GM10266 (cell line): ENCODE measurements around the gene KIFC3.
A peak's percentile ranks its signal among the peaks of the same experiment; 100 is the strongest.

Source experiments
- DNase-seq: peaks from one replicate; pipeline ENCODE4 v3.0.0; 2012; ENCODE audit errors: extremely low spot score
- TF ChIP-seq, protein P1 (sequence below): IDR thresholded peaks from 2 replicates; pipeline ENCODE4 v1.5.1; 2012; ENCODE audit warnings: mild to moderate bottlenecking, low read depth; ENCODE audit not compliant: control insufficient read depth, insufficient read depth; ENCODE audit errors: missing control alignments

KIFC3 gene

DNA sequence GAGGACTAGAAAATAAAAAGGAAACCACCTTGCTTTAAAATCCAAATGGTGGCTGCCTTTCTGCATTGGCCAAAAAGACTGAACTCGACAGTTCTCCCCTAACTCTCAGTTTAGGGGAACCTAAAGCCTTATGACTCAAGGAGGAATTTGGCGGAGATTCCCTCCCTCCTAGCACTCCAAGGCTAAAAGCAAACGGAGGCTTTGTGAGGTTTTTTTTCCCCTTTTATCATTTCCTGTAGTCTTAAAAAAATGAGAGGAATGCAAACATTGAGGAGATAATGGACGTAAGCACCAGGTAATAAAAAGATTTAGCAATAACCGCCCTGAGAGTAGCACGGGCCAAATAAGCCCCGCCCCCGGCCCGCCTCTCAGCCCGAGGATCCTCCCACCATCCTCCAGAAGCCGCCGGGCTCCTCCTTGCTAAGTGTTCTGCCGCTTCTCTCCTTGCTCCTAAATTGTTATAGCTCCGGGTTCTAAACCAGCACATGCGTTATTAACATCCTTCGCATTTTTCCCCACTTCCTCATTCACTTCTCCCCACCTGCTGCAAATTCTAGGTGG lies 5.8 kb upstream of the KIFC3 start:
- TF ChIP-seq, protein P1, sequence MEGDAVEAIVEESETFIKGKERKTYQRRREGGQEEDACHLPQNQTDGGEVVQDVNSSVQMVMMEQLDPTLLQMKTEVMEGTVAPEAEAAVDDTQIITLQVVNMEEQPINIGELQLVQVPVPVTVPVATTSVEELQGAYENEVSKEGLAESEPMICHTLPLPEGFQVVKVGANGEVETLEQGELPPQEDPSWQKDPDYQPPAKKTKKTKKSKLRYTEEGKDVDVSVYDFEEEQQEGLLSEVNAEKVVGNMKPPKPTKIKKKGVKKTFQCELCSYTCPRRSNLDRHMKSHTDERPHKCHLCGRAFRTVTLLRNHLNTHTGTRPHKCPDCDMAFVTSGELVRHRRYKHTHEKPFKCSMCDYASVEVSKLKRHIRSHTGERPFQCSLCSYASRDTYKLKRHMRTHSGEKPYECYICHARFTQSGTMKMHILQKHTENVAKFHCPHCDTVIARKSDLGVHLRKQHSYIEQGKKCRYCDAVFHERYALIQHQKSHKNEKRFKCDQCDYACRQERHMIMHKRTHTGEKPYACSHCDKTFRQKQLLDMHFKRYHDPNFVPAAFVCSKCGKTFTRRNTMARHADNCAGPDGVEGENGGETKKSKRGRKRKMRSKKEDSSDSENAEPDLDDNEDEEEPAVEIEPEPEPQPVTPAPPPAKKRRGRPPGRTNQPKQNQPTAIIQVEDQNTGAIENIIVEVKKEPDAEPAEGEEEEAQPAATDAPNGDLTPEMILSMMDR = no peak
- peak; percentile 80 for DNase-seq

GRCh38 chr16:57807252-57807967 lies 5.1 kb upstream of the KIFC3 start:
- TF ChIP-seq, protein P1 = no peak
- no peak for DNase-seq

DNA sequence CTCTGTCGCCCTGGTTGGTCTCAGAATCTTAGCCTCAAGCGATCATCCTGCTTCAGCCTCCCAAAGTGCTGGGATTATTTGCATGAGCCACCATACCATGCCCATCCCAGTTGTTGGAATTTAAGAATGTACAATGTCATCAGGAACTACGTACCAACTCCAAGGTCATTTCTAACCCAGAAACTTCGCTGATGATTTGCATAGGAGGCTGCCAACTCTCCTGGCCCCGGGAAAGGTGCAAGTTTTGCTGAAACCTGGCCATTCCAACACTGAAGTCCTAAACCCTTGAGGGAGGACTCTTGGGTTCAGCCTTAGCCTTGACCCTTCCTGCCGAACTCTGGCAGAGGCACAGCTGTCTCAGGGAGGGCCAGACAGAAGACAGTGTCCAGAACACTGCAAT lies 2.9 kb upstream of the KIFC3 start:
- DNase-seq = no peak
- TF ChIP-seq, protein P1 = no peak

- no peak for DNase-seq
- TF ChIP-seq, protein P1 = no peak
These were observed 2.0 kb upstream of the KIFC3 start for GRCh38 chr16:57804111-57804837.

DNA sequence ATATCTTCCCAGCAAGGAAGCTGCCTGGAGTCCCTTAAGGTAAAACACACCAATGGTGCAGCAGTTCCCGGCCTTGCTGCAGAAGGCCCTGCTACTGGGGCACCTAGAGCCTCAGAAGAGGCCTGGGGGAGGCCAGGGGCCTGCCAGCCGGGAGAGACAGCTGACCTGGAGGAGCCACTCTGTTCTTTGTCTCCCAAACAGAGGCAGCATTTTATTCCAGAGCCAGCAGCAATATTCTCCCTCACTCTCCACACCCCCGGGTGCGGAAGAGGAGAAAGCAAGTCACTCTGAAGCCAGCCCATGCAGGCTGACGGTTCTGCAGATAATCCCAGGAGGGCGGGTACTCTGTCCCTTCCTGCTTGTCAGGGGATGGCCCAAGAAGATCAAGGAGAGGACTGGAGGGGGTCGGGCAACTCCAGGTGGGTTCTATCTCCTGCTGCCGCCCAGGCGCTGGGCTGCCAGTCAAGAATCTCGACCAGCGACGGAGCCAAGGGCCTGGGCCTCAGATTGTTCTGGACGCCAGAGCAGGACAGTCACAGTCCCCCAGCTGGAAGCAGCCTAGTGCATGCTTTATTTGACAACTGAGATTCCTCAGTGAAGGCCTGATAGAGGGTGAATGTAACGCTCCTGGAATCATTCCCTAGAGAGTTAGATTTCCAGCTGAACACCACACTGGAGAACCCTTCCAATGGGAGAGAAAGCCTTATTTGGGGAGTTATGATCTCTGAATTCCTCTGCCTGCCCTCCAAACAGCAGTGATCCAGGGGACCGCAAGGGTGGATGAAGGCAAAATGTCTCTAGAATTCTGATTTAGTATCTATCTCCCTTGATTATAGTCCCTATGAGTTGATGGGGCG lies 1.1 kb upstream of the KIFC3 start:
- DNase-seq = no peak
- TF ChIP-seq, protein P1 = no peak

- TF ChIP-seq, protein P1 = no peak
- no peak for DNase-seq
These were observed 416 bp downstream of the KIFC3 start for GRCh38 chr16:57801809-57802340.
